Psoas muscle (tissue), 8 donors: ENCODE data around the gene ATG9A. TPM values are rescaled to one million over a fixed set of nuclear protein-coding genes. Genes with fewer than 3 reads are reported as not detected.

Experiments used
- ATAC-seq, 4 donors: fragments of 200-7000 bp; cut with Tn5 transposase; one replicate each; pipeline ENCODE4 v1.9.1; 2020; ENCODE audit warnings: moderate library complexity in 3 of 4, mild to moderate bottlenecking in 2 of 4
- DNase-seq, 2 donors: peaks; one replicate each; pipeline ENCODE4 v3.0.0-alpha.2; 2020
- H3K27ac ChIP-seq: fragments of 200-600 bp; one replicate; pipeline ENCODE4 v1.8.0; 2022
- H3K27me3 ChIP-seq, 3 donors: fragments of 200-600 bp in 1 of 3; one replicate each; pipeline versions ENCODE4 v1.6.1 to v1.8.0; 2013 to 2022; ENCODE audit warnings: low read length in 2 of 3, mild to moderate bottlenecking in 2 of 3, moderate library complexity in 1 of 3; ENCODE audit not compliant: insufficient read depth in 3 of 3
- H3K36me3 ChIP-seq, 2 donors: fragments of 200-600 bp in 1 of 2; one replicate each; pipeline versions ENCODE4 v1.6.1 to v1.8.0; 2013 to 2022; ENCODE audit warnings: low read depth in 1 of 2, mild to moderate bottlenecking in 1 of 2, moderate library complexity in 1 of 2; ENCODE audit not compliant: insufficient read depth in 1 of 2
- H3K4me1 ChIP-seq: fragments of 200-600 bp; one replicate; pipeline ENCODE4 v1.8.0; 2022
- H3K4me3 ChIP-seq: fragments of 200-600 bp; one replicate; pipeline ENCODE4 v1.8.0; 2022; ENCODE audit warnings: mild to moderate bottlenecking
- H3K9me3 ChIP-seq: fragments of 200-600 bp; one replicate; pipeline ENCODE4 v1.8.0; 2022
- CTCF ChIP-seq: fragments of 200-600 bp; IDR thresholded peaks from one replicate; pipeline ENCODE4 v1.8.0; 2022; ENCODE audit warnings: antibody characterized with exemption
- WGBS, 3 donors: extraction: QIAGEN DNeasy Blood & Tissue Kit; methylation state at CpG; one replicate each; pipeline versions ENCODE4 v1.1.6 to v1.1.7; 2013; 5-methylcytosine and 5-hydroxymethylcytosine counted together
- intact Hi-C, 2 donors: fragments of 100-400 bp; cut with DNase I; formaldehyde crosslinking; loops; one replicate each; pipeline versions ENCODE4 v1.11.0 to v1.14.2; 2022
- polyA plus RNA-seq, 3 donors: library from polyadenylated mRNA; stranded (reverse); fragments of 200-250 nt; gene quantifications; one replicate each; pipeline ENCODE4 v1.2.3, GENCODE V29; 2013
- total RNA-seq, 4 donors: library from RNA; stranded (reverse); fragmentation: NEBNext Ultra II Directional in 2 of 4; extraction: Animal tissue kit (Norgen Biotek cat#: 25700) in 2 of 4; gene quantifications; one replicate each; pipeline versions ENCODE4 v1.2.1 to v1.2.4, GENCODE V29; 2021 to 2023
- donor health status: healthy with polysubstance abuse.
- donor health status: DM: no; HTN: no; CAD: no; lungs with moderate emphysema.
- donor health status: Bipolar disorder and iron deficiency.
- donor health status: healthy.
- donor health status: DM: yes; HTN: yes; CAD: no.
- donor health status: DM: no; HTN: no; CAD: no.
- donor health status: DM: no; HTN: no; CAD: no.
- donor health status: DM: yes; HTN: yes; CAD: no.

Gene ATG9A
- total and polyA plus RNA-seq, 7 donors, result 41.6 to 180 (median 111) TPM

- H3K27ac ChIP-seq, result no peak overlapping the region
- H3K4me3 ChIP-seq, result no peak overlapping the region
- no peaks in the 10 kb centered on the region for H3K9me3 ChIP-seq
- intact Hi-C loops, result no loop called here
- peaks cover 3 to 70% of the 10 kb centered on the region in 2 donors for H3K36me3 ChIP-seq
- H3K27me3 ChIP-seq, result no peaks in the 10 kb centered on the region
- DNase-seq (no peak), ATAC-seq (no peak)
- WGBS, 3 donors, result 76 to 83% (median 78%) methylated on average over 18 of the region's 18 CpGs
- no peak for TF ChIP-seq CTCF
- peaks cover 15% of the 10 kb centered on the region for H3K4me1 ChIP-seq
Measured at GRCh38 chr2:219209236-219210195, 19.9 kb downstream of the ATG9A start.

GRCh38 chr2:219207884-219208740 lies 21.3 kb downstream of the ATG9A start:
- Histone ChIP-seq H3K27me3 (no peaks in the 10 kb centered on the region), H3K4me3 (peak overlapping the region; percentile 75), H3K9me3 (no peaks in the 10 kb centered on the region), H3K36me3 (peaks cover 3 to 56% of the 10 kb centered on the region in 2 donors), H3K27ac (peak overlapping the region; percentile 91), H3K4me1 (peaks cover 15% of the 10 kb centered on the region)
- DNase-seq (no peak), ATAC-seq (no peak)
- no peak for TF ChIP-seq CTCF
- WGBS, 3 donors, result 72 to 79% (median 72%) methylated on average over 17 of the region's 17 CpGs
- intact Hi-C loops, result no loop called here

- Histone ChIP-seq H3K27ac (peak overlapping the region; percentile 91), H3K4me3 (peak overlapping the region; percentile 75), H3K9me3 (no peaks in the 10 kb centered on the region), H3K36me3 (peaks cover 3 to 48% of the 10 kb centered on the region in 2 donors), H3K27me3 (no peaks in the 10 kb centered on the region), H3K4me1 (peaks cover 15% of the 10 kb centered on the region)
- no peak for TF ChIP-seq CTCF
- no peak for DNase-seq
- ATAC-seq, result peak in 2 of 4 donors; percentile 1 to 19
- WGBS, 3 donors, result 16 to 18% (median 17%) methylated on average over 21 to 22 of the region's 22 CpGs
- intact Hi-C loops, result no loop called here
Measured at GRCh38 chr2:219207134-219207883, 22.1 kb downstream of the ATG9A start.

- peak; percentile 95 to 97 for DNase-seq
- Histone ChIP-seq H3K4me1 (peaks cover 15% of the 10 kb centered on the region), H3K27ac (peak within 1 kb of the TSS; percentile 91), H3K27me3 (no peaks in the 10 kb centered on the region), H3K9me3 (no peaks in the 10 kb centered on the region), H3K36me3 (peaks cover 3 to 41% of the 10 kb centered on the region in 2 donors), H3K4me3 (peak within 1 kb of the TSS; percentile 75)
- WGBS, 3 donors, result 0 to 1% (median 0%) methylated on average over 59 to 76 of the region's 76 CpGs
- TF ChIP-seq CTCF, result peak; percentile 9
- ATAC-seq, result peak; percentile 97 to 98 (median 98)
- intact Hi-C loops, result loop anchor here in 1 of 2 donors (1.0 kb wide), 1 partner anchor 28 kb away; the partner anchor contains the start of gene RETREG2
Measured at GRCh38 chr2:219206328-219207133, 22.9 kb downstream of the ATG9A start, which contains the start of gene ZFAND2B. TSS of gene ZFAND2B (plus strand) at chr2:219206782. CDS start at chr2:219206988, 206 bp downstream.
